ENCODE results near the gene ADGRF5.

The ADGRF5 gene

GRCh38 chr6:46949632-46950280 is 28.0 kb upstream of the ADGRF5 start:
- no peak overlapping the region for H3K4me3 ChIP-seq (replicated peaks in 1 of 2; ENCODE audit: low read depth in 2 of 2, low read length in 2 of 2)
- no peak for TF ChIP-seq CTCF (IDR thresholded peaks at IDR 0.05; ENCODE audit: low read depth, low read length)
- peak; percentile 54 to 67 for DNase-seq (ENCODE audit: low read depth in 2 of 2)

GRCh38 chr6:46948699-46949098 is 27.0 kb upstream of the ADGRF5 start:
- DNase-seq (ENCODE audit: low read depth in 2 of 2): peak; percentile 94 to 98
- TF ChIP-seq CTCF (IDR thresholded peaks at IDR 0.05; ENCODE audit: low read depth, low read length): no peak
- no peak overlapping the region for H3K4me3 ChIP-seq (replicated peaks in 1 of 2; ENCODE audit: low read depth in 2 of 2, low read length in 2 of 2)

GRCh38 chr6:46947497-46947896 is 25.8 kb upstream of the ADGRF5 start:
- no peak for TF ChIP-seq CTCF (IDR thresholded peaks at IDR 0.05; ENCODE audit: low read depth, low read length)
- no peak overlapping the region for H3K4me3 ChIP-seq (replicated peaks in 1 of 2; ENCODE audit: low read depth in 2 of 2, low read length in 2 of 2)
- no peak for DNase-seq (ENCODE audit: low read depth in 2 of 2)

- H3K4me3 ChIP-seq (replicated peaks in 1 of 2; ENCODE audit: low read depth in 2 of 2, low read length in 2 of 2): no peak overlapping the region
- DNase-seq (ENCODE audit: low read depth in 2 of 2): no peak
- TF ChIP-seq CTCF (IDR thresholded peaks at IDR 0.05; ENCODE audit: low read depth, low read length): no peak
These were observed 18.9 kb upstream of the ADGRF5 start for GRCh38 chr6:46940433-46941226.

- no peak for DNase-seq (ENCODE audit: low read depth in 2 of 2)
- H3K4me3 ChIP-seq (replicated peaks in 1 of 2; ENCODE audit: low read depth in 2 of 2, low read length in 2 of 2): no peak overlapping the region
- no peak for TF ChIP-seq CTCF (IDR thresholded peaks at IDR 0.05; ENCODE audit: low read depth, low read length)
These were observed 15.9 kb upstream of the ADGRF5 start for GRCh38 chr6:46937642-46938041.

GRCh38 chr6:46935687-46936086 is 13.9 kb upstream of the ADGRF5 start:
- no peak for TF ChIP-seq CTCF (IDR thresholded peaks at IDR 0.05; ENCODE audit: low read depth, low read length)
- peak in 1 of 2 donors; percentile 56 for DNase-seq (ENCODE audit: low read depth in 2 of 2)
- no peak overlapping the region for H3K4me3 ChIP-seq (replicated peaks in 1 of 2; ENCODE audit: low read depth in 2 of 2, low read length in 2 of 2)
